ENCODE measurements around the gene MGAT3.
"Not testable (repeated sequence)": the region's sequence is repeated elsewhere in the genome, so short reads cannot be mapped to it uniquely, and the experiment has no call there.

Gene MGAT3

DNA sequence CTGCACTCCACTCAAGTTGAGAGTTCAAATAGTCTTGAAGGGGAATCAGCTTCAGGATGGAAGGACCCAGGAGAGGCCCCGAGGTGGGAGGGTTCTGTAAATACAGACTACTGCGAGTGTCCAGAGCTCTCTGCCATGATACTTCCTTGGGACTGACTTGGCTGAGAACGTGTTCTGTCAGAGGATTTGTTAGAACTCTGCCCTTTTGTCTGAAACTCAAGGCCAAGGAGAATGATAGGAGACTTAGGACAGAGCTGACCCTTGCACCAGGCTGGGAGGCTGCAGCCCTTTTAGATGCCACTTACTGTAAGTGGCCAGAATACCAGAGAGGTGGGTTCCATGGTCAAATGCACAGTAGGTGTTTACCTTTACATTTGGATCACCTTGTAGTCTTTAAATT lies 60.7 kb downstream of the MGAT3 start:
- Histone ChIP-seq H3K4me1 (ENCODE audit: control insufficient read depth, insufficient read depth, low read length, poor library complexity, severe bottlenecking) (peaks cover 22% of the 10 kb centered on the region), H3K27me3 (replicated peaks; ENCODE audit: control insufficient read depth, insufficient read depth, low read length, poor library complexity, severe bottlenecking) (no peaks in the 10 kb centered on the region), H3K36me3 (ENCODE audit: control insufficient read depth, insufficient read depth, low read length) (peaks cover 42% of the 10 kb centered on the region), H3K9me3 (ENCODE audit: control insufficient read depth, low read length) (no peaks in the 10 kb centered on the region), H3K4me3 (ENCODE audit: insufficient read depth, low read depth, low read length, poor library complexity, severe bottlenecking) (no peak overlapping the region), H3K27ac (ENCODE audit: insufficient read depth, low read length, poor library complexity, severe bottlenecking) (no peak overlapping the region)
- no peak for DNase-seq

DNA sequence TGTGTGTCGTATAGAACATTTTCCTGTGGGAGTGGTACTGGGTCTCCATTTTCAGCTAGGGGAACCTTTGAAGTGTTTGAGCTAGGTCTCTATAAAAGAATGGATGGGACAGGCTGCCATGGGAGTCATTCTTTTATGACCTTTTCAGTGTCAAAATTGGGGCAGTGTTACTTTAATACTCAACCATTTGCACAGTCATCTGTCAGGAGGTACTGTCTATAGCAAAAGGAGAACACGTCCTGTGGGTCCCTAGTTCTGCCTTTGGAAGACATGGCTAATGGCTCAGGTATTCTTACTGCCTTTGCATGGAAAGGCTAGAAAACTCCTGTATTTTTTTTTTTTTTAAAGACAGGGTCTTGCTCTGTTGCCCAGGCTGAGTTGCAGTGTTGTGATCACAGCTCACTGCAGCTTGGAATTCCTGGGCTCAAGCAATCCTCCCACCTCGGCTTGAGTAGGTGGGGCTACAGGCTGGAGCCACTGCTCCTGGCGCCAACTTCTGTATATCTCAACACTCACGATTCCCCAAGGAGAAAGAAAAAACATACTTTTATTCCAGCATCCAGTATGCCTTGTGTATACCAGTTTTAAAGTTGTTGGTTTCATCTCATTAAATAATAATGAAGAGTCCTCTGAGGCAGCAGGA lies 61.5 kb downstream of the MGAT3 start:
- no peak overlapping the region for H3K4me3 ChIP-seq (ENCODE audit: insufficient read depth, low read depth, low read length, poor library complexity, severe bottlenecking)
- DNase-seq, result no peak
- H3K4me1 ChIP-seq (ENCODE audit: control insufficient read depth, insufficient read depth, low read length, poor library complexity, severe bottlenecking), result peaks cover 30% of the 10 kb centered on the region
- H3K9me3 ChIP-seq (ENCODE audit: control insufficient read depth, low read length), result no peaks in the 10 kb centered on the region
- H3K27me3 ChIP-seq (replicated peaks; ENCODE audit: control insufficient read depth, insufficient read depth, low read length, poor library complexity, severe bottlenecking), result no peaks in the 10 kb centered on the region
- H3K36me3 ChIP-seq (ENCODE audit: control insufficient read depth, insufficient read depth, low read length), result peaks cover 43% of the 10 kb centered on the region
- no peak overlapping the region for H3K27ac ChIP-seq (ENCODE audit: insufficient read depth, low read length, poor library complexity, severe bottlenecking)

GRCh38 chr22:39518996-39519680 lies 62.3 kb downstream of the MGAT3 start:
- Histone ChIP-seq H3K9me3 (ENCODE audit: control insufficient read depth, low read length) (no peaks in the 10 kb centered on the region), H3K4me3 (ENCODE audit: insufficient read depth, low read depth, low read length, poor library complexity, severe bottlenecking) (peak overlapping the region; percentile 100), H3K27ac (ENCODE audit: insufficient read depth, low read length, poor library complexity, severe bottlenecking) (peak overlapping the region; percentile 93), H3K27me3 (replicated peaks; ENCODE audit: control insufficient read depth, insufficient read depth, low read length, poor library complexity, severe bottlenecking) (no peaks in the 10 kb centered on the region), H3K36me3 (ENCODE audit: control insufficient read depth, insufficient read depth, low read length) (peaks cover 40% of the 10 kb centered on the region), H3K4me1 (ENCODE audit: control insufficient read depth, insufficient read depth, low read length, poor library complexity, severe bottlenecking) (peaks cover 35% of the 10 kb centered on the region)
- no peak for DNase-seq

DNA sequence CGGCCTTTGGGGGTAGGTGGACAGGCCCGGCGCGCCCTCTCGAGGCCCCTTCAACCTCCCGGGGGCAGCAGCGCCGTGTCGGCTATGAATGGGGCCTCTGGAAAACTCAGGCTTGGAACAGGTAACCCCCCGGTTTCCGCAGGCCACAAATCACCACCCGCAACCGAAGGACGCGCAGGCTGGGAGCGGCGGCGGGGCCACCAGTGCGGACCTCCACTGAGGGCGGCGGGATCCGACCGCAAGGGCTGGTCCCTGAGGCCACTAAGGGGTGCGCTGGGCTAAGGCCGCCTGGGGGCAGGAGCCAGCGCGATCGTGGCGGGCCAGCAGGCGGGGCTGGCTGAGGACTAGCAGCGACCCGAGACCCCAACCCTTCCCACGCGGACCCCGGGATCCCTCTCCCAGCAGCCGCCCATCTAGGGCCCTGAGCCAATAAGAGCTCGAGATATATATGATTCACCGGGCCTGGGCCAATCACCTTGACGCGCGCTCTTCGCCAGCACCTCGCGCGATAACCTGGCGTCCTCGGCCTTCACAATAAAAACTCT lies 62.9 kb downstream of the MGAT3 start:
- DNase-seq, result peak in 2 of 3 donors; percentile 93 to 95
- H3K27me3 ChIP-seq (replicated peaks; ENCODE audit: control insufficient read depth, insufficient read depth, low read length, poor library complexity, severe bottlenecking), result no peaks in the 10 kb centered on the region
- H3K36me3 ChIP-seq (ENCODE audit: control insufficient read depth, insufficient read depth, low read length), result peaks cover 39% of the 10 kb centered on the region
- peak overlapping the region; percentile 100 for H3K4me3 ChIP-seq (ENCODE audit: insufficient read depth, low read depth, low read length, poor library complexity, severe bottlenecking)
- H3K9me3 ChIP-seq (ENCODE audit: control insufficient read depth, low read length), result no peaks in the 10 kb centered on the region
- H3K4me1 ChIP-seq (ENCODE audit: control insufficient read depth, insufficient read depth, low read length, poor library complexity, severe bottlenecking), result peaks cover 40% of the 10 kb centered on the region
- peak overlapping the region; percentile 93 for H3K27ac ChIP-seq (ENCODE audit: insufficient read depth, low read length, poor library complexity, severe bottlenecking)

DNA sequence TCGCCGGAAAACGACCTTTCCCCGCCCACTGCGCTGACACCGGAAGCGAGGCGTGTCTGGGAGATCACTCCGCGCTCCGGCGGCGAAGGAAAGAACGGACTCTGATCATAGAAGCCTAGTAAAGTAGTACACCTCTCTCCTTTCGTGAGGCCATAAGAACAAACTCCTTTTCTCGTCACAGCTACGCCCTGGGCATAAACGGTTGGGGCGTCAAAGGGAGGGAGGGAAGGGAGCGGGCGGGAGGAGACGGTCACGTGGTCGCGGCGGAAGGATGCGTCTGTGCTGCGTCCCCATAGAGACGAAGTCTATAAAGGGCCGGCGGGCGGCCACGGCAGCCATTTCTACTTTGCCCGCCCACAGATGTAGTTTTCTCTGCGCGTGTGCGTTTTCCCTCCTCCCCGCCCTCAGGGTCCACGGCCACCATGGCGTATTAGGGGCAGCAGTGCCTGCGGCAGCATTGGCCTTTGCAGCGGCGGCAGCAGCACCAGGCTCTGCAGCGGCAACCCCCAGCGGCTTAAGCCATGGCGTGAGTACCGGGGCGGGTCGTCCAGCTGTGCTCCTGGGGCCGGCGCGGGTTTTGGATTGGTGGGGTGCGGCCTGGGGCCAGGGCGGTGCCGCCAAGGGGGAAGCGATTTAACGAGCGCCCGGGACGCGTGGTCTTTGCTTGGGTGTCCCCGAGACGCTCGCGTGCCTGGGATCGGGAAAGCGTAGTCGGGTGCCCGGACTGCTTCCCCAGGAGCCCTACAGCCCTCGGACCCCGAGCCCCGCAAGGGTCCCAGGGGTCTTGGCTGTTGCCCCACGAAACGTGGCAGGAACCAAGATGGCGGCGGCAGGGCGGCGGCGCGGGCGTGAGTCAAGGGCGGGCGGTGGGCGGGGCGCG lies 63.7 kb downstream of the MGAT3 start, which contains the start of gene ATF4:
ATF4 (plus strand) TSS at position 337 of the 880 bp plus-strand sequence. CDS start 884 bp downstream, outside the sequence.
- Histone ChIP-seq H3K4me3 (ENCODE audit: insufficient read depth, low read depth, low read length, poor library complexity, severe bottlenecking) (peak within 1 kb of the TSS; percentile 100), H3K36me3 (ENCODE audit: control insufficient read depth, insufficient read depth, low read length) (peaks cover 39% of the 10 kb centered on the region), H3K27me3 (replicated peaks; ENCODE audit: control insufficient read depth, insufficient read depth, low read length, poor library complexity, severe bottlenecking) (no peaks in the 10 kb centered on the region), H3K27ac (ENCODE audit: insufficient read depth, low read length, poor library complexity, severe bottlenecking) (peak within 1 kb of the TSS; percentile 93), H3K9me3 (ENCODE audit: control insufficient read depth, low read length) (no peaks in the 10 kb centered on the region), H3K4me1 (ENCODE audit: control insufficient read depth, insufficient read depth, low read length, poor library complexity, severe bottlenecking) (peaks cover 43% of the 10 kb centered on the region)
- peak; percentile 31 to 94 (median 82) for DNase-seq

DNA sequence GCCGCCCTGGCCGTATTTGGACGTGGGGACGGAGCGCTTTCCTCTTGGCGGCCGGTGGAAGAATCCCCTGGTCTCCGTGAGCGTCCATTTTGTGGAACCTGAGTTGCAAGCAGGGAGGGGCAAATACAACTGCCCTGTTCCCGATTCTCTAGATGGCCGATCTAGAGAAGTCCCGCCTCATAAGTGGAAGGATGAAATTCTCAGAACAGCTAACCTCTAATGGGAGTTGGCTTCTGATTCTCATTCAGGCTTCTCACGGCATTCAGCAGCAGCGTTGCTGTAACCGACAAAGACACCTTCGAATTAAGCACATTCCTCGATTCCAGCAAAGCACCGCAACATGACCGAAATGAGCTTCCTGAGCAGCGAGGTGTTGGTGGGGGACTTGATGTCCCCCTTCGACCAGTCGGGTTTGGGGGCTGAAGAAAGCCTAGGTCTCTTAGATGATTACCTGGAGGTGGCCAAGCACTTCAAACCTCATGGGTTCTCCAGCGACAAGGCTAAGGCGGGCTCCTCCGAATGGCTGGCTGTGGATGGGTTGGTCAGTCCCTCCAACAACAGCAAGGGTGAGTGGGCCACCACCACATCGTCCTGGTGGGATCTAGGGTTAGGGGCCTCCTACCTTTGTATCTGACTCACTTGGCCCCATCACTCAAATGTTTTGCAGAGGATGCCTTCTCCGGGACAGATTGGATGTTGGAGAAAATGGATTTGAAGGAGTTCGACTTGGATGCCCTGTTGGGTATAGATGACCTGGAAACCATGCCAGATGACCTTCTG lies 64.5 kb downstream of the MGAT3 start:
- Histone ChIP-seq H3K36me3 (ENCODE audit: control insufficient read depth, insufficient read depth, low read length) (peaks cover 40% of the 10 kb centered on the region), H3K4me1 (ENCODE audit: control insufficient read depth, insufficient read depth, low read length, poor library complexity, severe bottlenecking) (peaks cover 43% of the 10 kb centered on the region), H3K27ac (ENCODE audit: insufficient read depth, low read length, poor library complexity, severe bottlenecking) (peak overlapping the region; percentile 93), H3K4me3 (ENCODE audit: insufficient read depth, low read depth, low read length, poor library complexity, severe bottlenecking) (peak overlapping the region; percentile 100)
- H3K27me3 ChIP-seq (replicated peaks; ENCODE audit: control insufficient read depth, insufficient read depth, low read length, poor library complexity, severe bottlenecking); H3K9me3 ChIP-seq (ENCODE audit: control insufficient read depth, low read length): not testable (repeated sequence)
- DNase-seq, result peak in 1 of 3 donors; percentile 54

GRCh38 chr22:39522091-39522490 lies 65.3 kb downstream of the MGAT3 start:
- H3K36me3 ChIP-seq (ENCODE audit: control insufficient read depth, insufficient read depth, low read length), result peaks cover 36% of the 10 kb centered on the region
- not testable (repeated sequence) for H3K9me3 ChIP-seq (ENCODE audit: control insufficient read depth, low read length); H3K27ac ChIP-seq (ENCODE audit: insufficient read depth, low read length, poor library complexity, severe bottlenecking); H3K27me3 ChIP-seq (replicated peaks; ENCODE audit: control insufficient read depth, insufficient read depth, low read length, poor library complexity, severe bottlenecking); DNase-seq
- H3K4me1 ChIP-seq (ENCODE audit: control insufficient read depth, insufficient read depth, low read length, poor library complexity, severe bottlenecking), result peaks cover 48% of the 10 kb centered on the region
- H3K4me3 ChIP-seq (ENCODE audit: insufficient read depth, low read depth, low read length, poor library complexity, severe bottlenecking), result peak overlapping the region; percentile 100

- Histone ChIP-seq H3K4me1 (ENCODE audit: control insufficient read depth, insufficient read depth, low read length, poor library complexity, severe bottlenecking) (peaks cover 55% of the 10 kb centered on the region), H3K4me3 (ENCODE audit: insufficient read depth, low read depth, low read length, poor library complexity, severe bottlenecking) (no peak overlapping the region), H3K36me3 (ENCODE audit: control insufficient read depth, insufficient read depth, low read length) (peaks cover 36% of the 10 kb centered on the region), H3K27ac (ENCODE audit: insufficient read depth, low read length, poor library complexity, severe bottlenecking) (peak overlapping the region; percentile 29), H3K27me3 (replicated peaks; ENCODE audit: control insufficient read depth, insufficient read depth, low read length, poor library complexity, severe bottlenecking) (no peaks in the 10 kb centered on the region), H3K9me3 (ENCODE audit: control insufficient read depth, low read length) (no peaks in the 10 kb centered on the region)
- no peak for DNase-seq
Measured at GRCh38 chr22:39522567-39523300, 65.9 kb downstream of the MGAT3 start.
